HG02763 (cell line): ENCODE results near the gene CARD19.
A peak's percentile ranks its signal among the peaks of the same experiment; 100 is the strongest.
"Not testable (repeated sequence)": the region's sequence is repeated elsewhere in the genome, so short reads cannot be mapped to it uniquely, and the experiment has no call there.

ENCODE experiments used
- ATAC-seq: cut with Tn5 transposase; IDR thresholded peaks from one replicate; pipeline ENCODE4 v1.9.1; 2021; ENCODE audit warnings: mild to moderate bottlenecking, moderate library complexity; ENCODE audit not compliant: unreplicated experiment

CARD19 gene

DNA sequence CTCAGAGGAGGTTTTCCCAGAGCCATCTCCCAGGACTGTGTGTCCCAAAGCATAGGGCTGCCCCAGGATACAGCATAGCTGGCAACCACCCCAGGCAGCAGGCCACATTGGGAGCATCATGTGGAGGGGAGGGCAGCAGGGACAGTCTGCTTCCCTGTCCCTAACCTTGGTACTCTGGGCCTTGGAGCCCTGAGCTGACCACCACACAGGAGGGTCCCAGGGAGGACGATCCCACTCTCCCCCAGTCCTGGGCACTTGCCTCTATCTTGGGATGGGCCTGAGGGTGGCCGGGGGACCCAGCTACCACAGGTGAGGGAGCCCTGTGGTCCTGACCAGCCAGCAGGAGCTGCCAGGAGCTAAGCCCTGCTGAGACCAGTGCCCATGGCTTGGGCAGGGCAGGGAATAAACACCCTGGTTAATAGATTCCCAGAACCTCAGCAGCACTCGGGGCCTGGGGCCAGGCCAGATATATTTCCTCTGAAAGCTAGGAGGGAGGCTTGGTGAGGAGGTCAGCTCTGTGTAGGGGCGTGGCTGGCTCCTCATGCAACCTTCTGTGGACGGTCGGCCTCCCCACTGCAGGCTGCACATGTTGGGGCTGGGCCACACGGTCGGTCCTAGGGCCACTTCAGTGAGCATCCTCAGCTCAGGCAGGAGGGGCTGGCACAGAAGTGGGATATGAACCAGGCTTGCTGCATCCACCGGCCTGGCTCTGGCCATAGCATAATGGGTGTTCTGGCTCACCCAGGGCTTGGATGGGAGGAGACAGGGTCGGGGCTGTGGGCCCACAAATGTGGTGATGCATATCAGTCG lies 33.9 kb downstream of the CARD19 start:
- no peak for ATAC-seq

DNA sequence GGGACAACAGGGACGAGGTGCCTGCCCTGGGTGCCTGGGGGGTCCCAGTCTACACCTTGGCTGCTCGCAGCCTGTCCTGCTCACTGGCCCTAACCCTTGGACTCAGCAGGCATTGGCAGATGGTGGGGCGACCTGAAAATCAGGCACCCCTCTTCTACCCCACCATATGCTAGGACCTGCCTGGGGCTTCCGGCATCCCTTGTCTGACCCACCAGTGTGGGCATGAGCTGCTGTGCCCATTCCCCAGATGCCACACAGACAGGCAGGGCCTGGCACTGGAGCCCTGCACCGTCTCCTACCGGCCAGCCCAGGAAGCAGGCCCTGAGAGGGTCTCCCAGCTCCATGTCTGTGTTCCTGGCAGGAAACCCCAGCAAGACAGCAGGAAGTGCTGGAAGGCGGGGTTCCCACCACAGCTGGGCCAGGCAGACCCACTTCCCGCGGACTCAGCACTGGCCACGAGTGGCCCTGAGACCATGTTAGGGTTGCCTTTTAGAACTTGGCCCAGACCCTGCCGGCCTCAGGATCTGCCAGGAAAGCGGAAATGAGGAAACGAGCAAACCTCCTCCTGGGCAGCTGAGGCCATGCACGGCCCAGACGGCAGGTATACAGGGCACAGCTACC lies 35.0 kb downstream of the CARD19 start:
- ATAC-seq, result no peak

- no peak for ATAC-seq
Measured at GRCh38 chr9:93131599-93132286, 35.7 kb downstream of the CARD19 start.

DNA sequence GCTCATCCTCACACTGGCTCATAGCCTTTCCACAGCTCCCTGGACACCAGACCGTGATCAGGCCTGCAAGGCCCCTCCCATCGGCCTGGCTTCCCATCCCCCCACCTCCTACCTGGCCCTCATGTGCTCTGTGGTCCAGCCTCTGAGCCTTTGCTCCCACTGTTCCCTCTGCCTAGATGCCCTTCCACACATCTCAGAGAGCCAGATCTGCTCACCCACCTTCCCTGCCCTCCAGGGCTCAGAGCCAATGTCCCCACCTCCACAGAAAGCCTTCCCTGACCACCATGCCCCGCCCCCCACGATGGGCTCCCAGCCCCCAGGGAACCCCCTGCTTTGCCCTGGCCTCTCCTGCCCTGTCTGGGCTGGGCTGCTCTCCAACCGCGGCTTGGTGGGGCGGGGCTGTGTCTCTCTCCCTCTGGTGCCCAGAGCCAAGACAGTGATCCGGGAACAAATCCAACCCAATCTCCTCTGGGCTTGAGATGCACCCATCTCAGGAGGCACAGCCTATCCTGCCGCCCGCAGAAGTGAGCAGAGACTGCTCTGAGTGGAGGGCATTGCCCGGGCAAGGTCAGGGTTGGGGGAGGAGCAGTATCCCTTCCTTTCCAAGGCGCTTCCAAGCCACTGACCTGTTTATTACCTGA lies 36.4 kb downstream of the CARD19 start:
- ATAC-seq, result no peak

DNA sequence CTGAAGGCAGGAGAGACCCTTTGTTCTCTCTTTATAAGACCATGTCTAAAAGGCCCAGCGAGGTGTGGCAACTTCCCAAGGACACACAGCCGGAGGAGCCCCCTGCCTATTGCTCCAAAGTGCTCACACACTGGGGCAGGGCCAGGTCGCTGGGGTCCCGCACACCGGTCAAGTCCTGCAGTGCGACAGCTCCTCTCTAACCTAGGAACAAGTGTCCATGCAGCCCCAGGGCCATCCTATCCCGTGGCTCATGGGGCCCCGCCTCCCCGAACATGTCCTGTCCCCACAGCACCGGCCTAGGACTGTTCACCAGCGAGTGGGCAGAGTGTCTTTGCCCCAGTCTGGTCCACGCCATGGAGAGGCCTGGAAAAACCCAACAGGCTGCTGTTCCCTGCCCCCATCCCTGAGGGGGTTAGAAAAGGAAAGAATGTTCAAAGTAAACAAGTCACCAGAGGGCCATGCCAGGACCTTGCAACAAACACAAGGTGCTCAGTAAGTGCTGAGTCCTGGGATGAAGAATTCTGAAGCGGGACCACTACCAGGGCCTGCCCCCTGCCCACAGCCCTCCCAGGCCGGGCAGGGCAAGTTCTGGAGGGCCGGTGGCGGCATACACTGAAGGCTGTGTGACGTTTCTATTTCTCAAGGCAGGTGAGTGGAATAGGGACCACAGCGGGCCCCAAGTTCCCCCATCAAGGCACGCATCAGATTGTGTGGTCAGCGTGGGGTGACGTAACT lies 37.1 kb downstream of the CARD19 start:
- ATAC-seq, result peak; percentile 29

- ATAC-seq, result no peak
Measured at GRCh38 chr9:93133681-93134014, 37.6 kb downstream of the CARD19 start.

DNA sequence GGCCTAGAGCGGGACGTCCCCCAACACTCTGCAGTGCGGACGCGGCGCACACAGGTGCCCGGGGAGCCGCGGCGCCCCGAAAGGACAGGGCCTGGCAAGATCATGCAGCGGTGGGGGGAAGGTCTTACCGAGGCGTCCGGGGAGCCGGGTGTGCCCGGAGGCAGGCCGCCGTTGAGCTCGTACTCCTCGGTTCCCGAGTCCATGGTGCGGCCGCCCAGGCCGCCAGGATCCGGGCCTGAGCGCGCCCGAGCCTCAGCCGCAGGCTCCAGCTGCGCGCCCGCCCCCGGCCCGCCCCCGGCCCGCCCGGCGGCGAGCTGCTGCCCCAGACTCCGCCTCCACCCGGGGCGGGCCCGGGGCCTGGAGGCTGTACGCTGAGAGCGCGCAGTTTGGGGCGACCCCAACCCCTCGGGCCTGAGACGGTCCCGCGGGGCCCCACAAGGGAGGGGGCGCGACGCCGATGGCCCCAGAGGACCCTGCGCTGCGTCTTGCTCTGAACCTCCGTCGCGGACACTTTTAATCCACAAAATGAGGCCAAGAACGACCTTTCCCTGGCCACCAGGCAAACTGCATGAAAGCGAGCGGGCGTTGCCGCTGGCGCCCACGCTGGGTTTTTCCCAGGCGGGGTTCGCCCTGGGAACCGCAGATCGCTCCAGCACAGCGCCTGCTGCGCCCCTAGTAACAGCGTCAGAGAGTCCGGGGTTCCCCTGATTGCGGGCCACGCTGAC lies 38.2 kb downstream of the CARD19 start, which contains the start of gene NINJ1:
NINJ1 (minus strand) TSS at position 237 of the 725 bp plus-strand sequence; CDS start at position 203, 34 bp downstream.
- ATAC-seq, result peak; percentile 74

DNA sequence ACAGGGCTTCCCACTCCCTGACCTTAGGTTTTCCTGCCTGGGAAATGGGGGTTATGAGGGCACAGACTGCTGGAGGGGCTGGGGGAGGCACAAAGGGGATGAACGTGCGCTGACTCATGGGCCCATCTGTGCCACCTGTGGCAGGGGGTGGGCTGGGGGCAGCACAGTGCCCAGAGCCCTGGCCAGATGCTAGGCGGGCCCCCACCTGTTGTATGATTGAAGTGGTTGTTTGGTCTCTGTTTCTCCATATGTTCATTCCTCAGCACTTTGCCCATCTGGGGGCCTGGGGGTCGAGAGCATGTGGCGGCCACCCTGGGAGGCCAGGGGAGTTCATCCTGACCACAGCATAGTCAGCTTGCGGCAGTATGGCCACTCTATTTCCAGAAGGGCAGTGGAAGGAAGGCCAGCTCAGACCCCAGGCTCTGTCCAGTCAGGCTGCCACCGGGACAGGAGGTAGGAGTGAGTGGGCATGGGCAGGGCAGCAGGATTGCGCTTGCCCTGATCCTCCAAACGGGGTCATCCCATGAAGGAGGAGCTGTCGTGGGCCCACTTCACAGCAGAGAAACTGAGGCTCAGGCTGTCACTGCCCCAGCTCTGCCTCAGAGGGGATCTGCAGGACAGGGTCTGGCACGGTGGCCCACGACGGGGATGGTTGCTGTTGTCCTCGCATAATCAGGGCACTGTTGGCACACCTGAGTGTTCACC lies 38.9 kb downstream of the CARD19 start:
- ATAC-seq, result no peak

DNA sequence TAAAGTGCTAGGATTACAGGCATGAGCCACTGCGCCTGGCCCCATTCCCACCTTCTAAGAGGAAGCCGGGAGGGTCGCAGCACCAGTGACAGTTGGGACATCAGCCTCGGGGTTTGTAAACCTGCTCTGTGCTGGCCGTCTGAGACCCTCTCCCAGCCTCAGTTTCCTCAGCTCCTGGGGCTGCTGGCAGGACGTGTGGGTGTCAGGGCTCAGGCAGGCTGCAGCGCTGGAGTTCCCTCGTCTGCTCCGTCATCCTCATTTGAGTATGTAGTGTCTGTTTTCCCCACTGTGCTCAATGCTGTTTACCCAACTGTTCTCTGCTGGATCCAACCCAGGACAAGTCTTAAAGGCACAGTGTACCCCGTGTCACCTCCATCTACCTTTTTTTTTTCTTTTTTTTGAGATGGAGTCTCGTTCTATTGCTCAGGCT lies 40.0 kb downstream of the CARD19 start:
- no peak for ATAC-seq

DNA sequence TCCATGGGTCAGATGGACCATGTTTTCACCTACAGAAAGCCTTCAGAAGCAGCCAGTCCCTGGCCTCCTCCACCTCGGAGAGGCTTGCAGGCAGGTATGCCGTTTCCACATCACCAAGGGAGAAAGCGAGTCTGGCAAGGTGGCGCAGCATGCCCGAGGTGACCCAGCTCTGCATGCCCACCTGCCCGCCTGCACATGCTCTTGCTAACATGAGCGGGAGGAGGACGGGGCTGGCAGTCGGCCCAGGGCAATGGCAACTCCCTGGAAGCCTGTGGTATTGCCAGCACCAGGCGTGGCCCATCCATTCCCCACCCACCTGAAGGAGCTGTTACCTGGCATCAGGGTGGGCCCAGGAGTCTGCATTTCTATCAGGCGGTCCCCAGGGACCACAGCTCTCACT lies 41.3 kb downstream of the CARD19 start:
- ATAC-seq, result no peak

DNA sequence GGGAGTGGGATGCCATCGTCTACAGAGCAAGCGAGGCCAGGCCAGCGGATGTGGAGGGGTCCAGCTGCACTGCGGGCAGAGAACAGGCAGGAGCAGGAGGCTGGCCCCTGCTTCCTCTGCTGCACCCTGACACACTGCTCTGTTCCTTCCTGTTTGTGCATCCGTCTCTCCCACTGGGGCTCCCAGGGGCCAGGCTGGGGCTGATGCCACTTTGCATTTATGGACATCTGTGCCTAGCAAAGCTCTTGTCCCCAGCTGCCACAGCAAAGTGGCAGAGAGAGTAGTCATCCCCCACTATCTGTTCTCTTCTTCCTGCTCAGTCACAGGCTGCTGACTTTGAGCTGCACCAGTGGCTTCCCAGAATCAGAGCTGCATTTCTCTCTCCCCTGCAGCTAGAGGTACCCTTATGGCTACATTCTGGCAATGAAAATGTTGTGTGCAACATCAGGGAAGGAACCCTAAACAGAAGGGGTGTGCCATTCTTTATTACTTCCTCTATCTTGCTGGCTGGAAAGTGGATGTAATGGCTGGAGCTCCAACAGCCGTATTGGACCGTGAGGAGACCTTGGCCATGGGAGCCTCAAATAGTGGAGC lies 42.3 kb downstream of the CARD19 start:
- no peak for ATAC-seq

DNA sequence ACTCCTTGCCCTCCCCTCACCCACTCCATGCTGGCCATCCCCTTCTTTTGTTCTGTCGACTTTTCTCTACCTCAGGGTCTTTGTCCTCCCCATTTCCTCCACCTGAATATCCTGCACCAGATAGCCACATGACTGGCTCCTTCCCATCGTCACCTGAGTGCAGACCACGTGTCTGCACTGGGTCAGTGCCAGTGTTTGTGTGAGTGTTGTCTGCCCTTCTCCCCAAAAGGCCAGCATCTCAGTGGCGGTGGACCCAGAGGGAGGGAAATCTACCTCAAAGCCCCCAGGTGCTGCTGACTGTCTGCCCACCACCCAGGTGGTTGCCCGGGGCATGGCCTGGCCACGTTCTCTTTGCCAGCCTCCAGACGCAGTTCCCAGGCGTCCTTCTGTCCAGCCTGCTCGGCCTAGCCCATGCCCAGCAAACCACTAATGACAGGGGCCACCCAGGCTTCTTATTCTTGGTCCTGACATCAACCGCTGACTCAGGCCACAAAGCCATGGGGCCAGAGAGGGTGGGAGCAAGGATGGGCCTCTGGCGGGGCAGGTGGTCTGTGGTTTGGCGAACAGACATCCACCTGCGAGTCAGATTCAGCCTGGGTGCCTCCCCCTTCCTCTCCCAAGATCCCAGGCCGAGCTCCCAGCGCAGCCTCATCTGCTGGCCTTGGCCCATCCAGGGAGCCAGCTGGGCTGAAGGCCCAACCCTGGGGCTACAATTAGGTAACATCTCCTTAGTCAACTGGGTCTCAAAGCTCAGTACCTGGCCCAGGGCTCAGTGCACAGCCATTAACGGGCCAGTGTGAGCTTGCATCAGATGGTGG lies 43.6 kb downstream of the CARD19 start:
- ATAC-seq, result no peak

GRCh38 chr9:93141771-93142483 lies 45.9 kb downstream of the CARD19 start:
- no peak for ATAC-seq

- ATAC-seq, result no peak
Measured at GRCh38 chr9:93143830-93144530, 48.0 kb downstream of the CARD19 start.

- not testable (repeated sequence) for ATAC-seq
Measured at GRCh38 chr9:93146696-93147095, 50.7 kb downstream of the CARD19 start.

DNA sequence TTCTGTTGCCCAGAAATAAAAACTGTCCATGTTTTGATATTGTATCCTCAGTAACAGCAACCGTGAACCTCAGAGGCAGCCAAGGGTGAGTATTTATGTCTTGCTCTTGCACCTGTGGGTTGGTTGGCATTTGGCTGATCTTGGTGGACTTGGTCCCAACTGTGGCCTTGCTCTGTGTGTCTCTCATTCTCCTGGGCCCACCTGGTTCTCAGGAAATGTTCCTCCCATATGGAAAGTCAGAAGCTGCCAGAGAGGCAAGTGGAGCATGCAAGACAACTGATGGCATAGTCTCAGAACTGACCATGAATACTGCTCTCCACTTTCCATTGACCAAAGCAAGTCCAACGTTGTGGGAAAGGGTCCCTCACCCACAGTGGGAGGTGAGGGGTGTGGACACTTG lies 51.6 kb downstream of the CARD19 start:
- no peak for ATAC-seq

DNA sequence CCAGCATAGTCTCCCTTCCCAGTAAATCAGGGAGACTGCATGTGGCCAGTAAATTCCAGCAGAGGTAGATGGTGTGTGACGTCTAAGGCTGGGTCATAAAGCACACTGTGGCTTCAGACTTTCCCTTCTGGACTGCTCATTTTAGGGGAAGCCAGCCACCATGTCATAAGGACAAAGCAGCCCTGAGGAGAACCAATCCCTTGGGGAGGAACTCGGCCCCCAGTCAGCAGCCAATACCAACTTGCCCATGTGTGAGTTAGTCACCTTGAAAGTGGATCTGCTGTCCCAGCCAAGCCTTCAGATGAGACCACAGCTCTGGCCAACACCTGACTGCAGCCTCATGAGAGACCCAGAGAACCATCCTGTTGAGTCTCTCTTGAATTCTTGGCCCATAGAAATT lies 52.7 kb downstream of the CARD19 start:
- ATAC-seq, result no peak
